Activated CD4-positive, alpha-beta T cell treated with anti-CD3 and anti-CD28 coated beads for 36 hours (primary cell): Measurements from ENCODE around the gene NME1. TPM values are rescaled to one million over a fixed set of nuclear protein-coding genes. Genes with fewer than 3 reads are reported as not detected.

ENCODE experiments used
- ATAC-seq: fragments of 200-7000 bp; cut with Tn5 transposase; one replicate; pipeline ENCODE4 v1.10.0; 2021; ENCODE audit warnings: mild to moderate bottlenecking, moderate library complexity
- CTCF ChIA-PET: fragments of 350-600 bp; sonication (Branson Sonifier 250); formaldehyde crosslinking; loops from one replicate; lab custom pipeline; 2021; ENCODE audit warnings: antibody characterized with exemption; lab: Charles Lee
- POLR2A ChIA-PET: fragments of 350-600 bp; sonication (Branson Sonifier 250); formaldehyde crosslinking; loops from one replicate; lab custom pipeline; 2021; ENCODE audit warnings: antibody characterized with exemption, inconsistent platforms; lab: Charles Lee
- DNase-seq: peaks from one replicate; pipeline ENCODE4 v3.0.0-alpha.2; 2020
- H3K27ac Mint-ChIP-seq: one replicate; pipeline ENCODE4 v1.8.0; 2021; ENCODE audit warnings: mixed read lengths
- H3K27me3 Mint-ChIP-seq: one replicate; pipeline ENCODE4 v1.8.0; 2021; ENCODE audit warnings: mixed read lengths
- H3K36me3 Mint-ChIP-seq: one replicate; pipeline ENCODE4 v1.8.0; 2021; ENCODE audit warnings: low read depth, mixed read lengths
- H3K4me1 Mint-ChIP-seq: one replicate; pipeline ENCODE4 v1.8.0; 2021; ENCODE audit warnings: mixed read lengths
- H3K4me3 Mint-ChIP-seq: one replicate; pipeline ENCODE4 v1.8.0; 2021; ENCODE audit warnings: mild to moderate bottlenecking, moderate library complexity, mixed read lengths
- H3K9me3 Mint-ChIP-seq: one replicate; pipeline ENCODE4 v1.8.0; 2021; ENCODE audit warnings: low read depth, mixed read lengths
- intact Hi-C, 2 experiments: fragments of 100-400 bp; cut with DNase I in 1 of 2; cut with micrococcal nuclease in 1 of 2; formaldehyde crosslinking; loops; one replicate each; pipeline versions ENCODE4 v1.14.2 to v1.15.1; 2022 to 2024; cut with DNase I, micrococcal nuclease
- total RNA-seq, 2 experiments: library from RNA; stranded (reverse); gene quantifications; one replicate each; pipeline ENCODE4 v1.2.3, GENCODE V29; 2021

The NME1 gene
- total RNA-seq, 2 experiments from 2014 or later = 293 to 310 TPM

DNA sequence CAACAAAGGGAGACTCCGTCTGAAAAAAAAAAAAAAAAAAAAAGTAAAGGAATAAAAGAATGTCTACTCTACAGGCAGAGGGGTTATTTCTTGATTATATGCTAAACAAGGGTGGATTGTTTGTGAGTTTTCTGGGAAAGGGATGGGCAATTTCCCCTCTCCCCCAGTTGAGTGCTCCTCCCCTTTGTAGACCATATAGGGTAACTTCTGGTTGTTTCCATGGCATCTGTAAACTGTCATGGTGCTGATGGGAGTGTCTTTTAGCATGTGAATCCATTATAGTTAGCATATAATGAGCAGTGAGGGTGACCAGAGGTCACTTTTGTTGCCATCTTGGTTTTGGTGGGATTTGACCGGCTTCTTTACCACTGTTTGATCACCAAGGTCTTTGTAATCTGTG is 4.2 kb upstream of the NME1 start:
- intact Hi-C loops = no loop called here
- ChIA-PET CTCF (interaction anchor here (1.7 kb wide), 1 partner anchor 149 kb away, joined by 4 read pairs; no protein-coding TSS in a partner anchor), POLR2A (no interaction called here)
- no peaks in the 10 kb centered on the region for H3K36me3 Mint-ChIP-seq
- H3K27ac Mint-ChIP-seq = no peak overlapping the region
- DNase-seq = no peak
- no peak overlapping the region for H3K4me3 Mint-ChIP-seq
- H3K27me3 Mint-ChIP-seq = no peaks in the 10 kb centered on the region
- H3K4me1 Mint-ChIP-seq = peaks cover 20% of the 10 kb centered on the region
- no peaks in the 10 kb centered on the region for H3K9me3 Mint-ChIP-seq
- ATAC-seq = no peak

DNA sequence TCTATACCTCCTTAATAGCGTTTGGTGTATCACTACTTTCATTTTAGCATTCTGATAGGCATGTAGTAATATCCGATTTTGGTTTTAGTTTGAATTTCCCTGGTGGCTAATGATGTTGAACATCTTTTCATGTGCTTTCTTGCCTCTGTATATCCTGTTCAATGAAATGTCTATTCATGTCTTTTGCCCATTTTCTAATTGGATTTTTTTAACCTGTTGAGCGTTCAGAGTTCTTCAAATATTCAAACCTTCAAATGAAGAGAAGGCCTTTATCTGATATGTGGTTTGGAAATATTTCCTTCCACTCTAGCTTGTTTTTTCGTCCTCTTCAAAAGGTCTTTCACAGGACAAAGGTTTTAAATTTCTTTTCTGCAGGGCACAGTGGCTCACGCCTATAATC is 2.4 kb upstream of the NME1 start:
- no peak for ATAC-seq
- Mint-ChIP-seq H3K27ac (no peak overlapping the region), H3K27me3 (no peaks in the 10 kb centered on the region), H3K9me3 (no peaks in the 10 kb centered on the region), H3K4me3 (no peak overlapping the region), H3K4me1 (peaks cover 20% of the 10 kb centered on the region), H3K36me3 (peaks cover 7% of the 10 kb centered on the region)
- intact Hi-C loops = loop anchor here in 1 of 2 experiments (5.0 to 10.0 kb wide), 2 partner anchors 369 to 606 kb away; partner anchors contain the start of gene SPATA20
- POLR2A ChIA-PET = no interaction called here
- CTCF ChIA-PET = interaction anchor here (1.1 kb wide), 1 partner anchor 150 kb away, joined by 3 read pairs; no protein-coding TSS in a partner anchor
- no peak for DNase-seq

DNA sequence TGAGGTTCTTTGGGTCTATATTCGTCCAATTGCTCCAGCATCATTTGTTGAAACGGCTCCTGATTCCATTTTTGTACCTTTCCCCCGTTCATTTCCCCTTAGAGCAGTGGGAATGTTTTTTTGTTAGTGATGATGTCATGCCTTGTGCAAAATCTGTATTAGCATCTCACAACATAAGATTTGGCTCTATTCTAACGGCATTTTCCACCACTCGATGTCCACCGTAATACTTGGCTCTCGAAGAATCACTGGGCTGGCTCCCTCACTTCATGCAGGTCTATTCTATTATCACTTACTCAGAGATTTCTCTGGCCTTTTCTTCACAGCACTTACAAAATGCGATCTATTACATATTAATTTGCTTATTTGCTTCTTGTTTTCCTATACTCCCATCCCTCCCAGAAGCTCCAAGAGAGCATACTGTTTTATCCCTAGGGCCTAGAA is 571 bp upstream of the NME1 start:
- no peak for DNase-seq

DNA sequence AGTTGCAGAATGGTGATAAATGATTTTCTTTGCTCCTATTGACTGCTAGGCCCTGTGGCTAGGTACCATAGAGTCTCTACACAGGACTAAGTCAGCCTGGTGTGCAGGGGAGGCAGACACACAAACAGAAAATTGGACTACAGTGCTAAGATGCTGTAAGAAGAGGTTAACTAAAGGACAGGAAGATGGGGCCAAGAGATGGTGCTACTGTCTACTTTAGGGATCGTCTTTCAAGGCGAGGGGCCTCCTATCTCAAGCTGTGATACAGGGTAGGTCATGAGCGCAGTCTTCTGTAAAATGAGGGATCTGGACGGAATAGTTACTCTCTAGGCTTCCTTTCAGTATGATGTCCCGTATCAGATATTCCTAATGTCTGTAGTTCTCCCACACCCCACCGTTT is 817 bp downstream of the NME1 start:
- intact Hi-C loops = loop anchor here in 1 of 2 experiments (5.0 to 10.0 kb wide), 2 partner anchors 372 to 609 kb away; partner anchors contain the start of gene SPATA20
- ChIA-PET POLR2A (interaction anchor here (3.8 kb wide), 1 partner anchor 11 kb away, joined by 23 read pairs; the partner anchor contains the start of gene NME2), CTCF (interaction anchor here (0.6 to 1.8 kb wide), 3 partner anchors 9 to 194 kb away, joined by 3 to 15 read pairs (median 4); no protein-coding TSS in a partner anchor)
- H3K9me3 Mint-ChIP-seq = no peaks in the 10 kb centered on the region
- no peaks in the 10 kb centered on the region for H3K27me3 Mint-ChIP-seq
- no peak for ATAC-seq
- H3K27ac Mint-ChIP-seq = no peak overlapping the region
- H3K4me1 Mint-ChIP-seq = peaks cover 10% of the 10 kb centered on the region
- no peak for DNase-seq
- H3K4me3 Mint-ChIP-seq = no peak overlapping the region
- H3K36me3 Mint-ChIP-seq = peaks cover 33% of the 10 kb centered on the region

More for the DNA sequence above, 571 bp upstream of the NME1 start:
- ChIA-PET POLR2A (interaction anchor here (0.7 to 3.8 kb wide), 5 partner anchors 10 to 286 kb away, joined by 3 to 23 read pairs (median 7); partner anchors contain the start of genes NME2 and TOB1), CTCF (interaction anchor here (0.7 to 1.8 kb wide), 20 partner anchors 10 to 389 kb away, joined by 3 to 47 read pairs (median 5); partner anchors contain the start of genes NME2 and SPAG9)
- Mint-ChIP-seq H3K27me3 (no peaks in the 10 kb centered on the region), H3K9me3 (no peaks in the 10 kb centered on the region), H3K27ac (no peak overlapping the region), H3K4me1 (peaks cover 10% of the 10 kb centered on the region), H3K36me3 (peaks cover 23% of the 10 kb centered on the region), H3K4me3 (no peak overlapping the region)
- intact Hi-C loops = loop anchor here (1.0 to 10.0 kb wide), 10 partner anchors 14 to 608 kb away; partner anchors contain the start of genes MBTD1 (in 2 of the 2), NME2 (in 2 of the 2), UTP18 (in 2 of the 2) and ANKRD40 (in 1 of the 2)
- no peak for ATAC-seq

DNA sequence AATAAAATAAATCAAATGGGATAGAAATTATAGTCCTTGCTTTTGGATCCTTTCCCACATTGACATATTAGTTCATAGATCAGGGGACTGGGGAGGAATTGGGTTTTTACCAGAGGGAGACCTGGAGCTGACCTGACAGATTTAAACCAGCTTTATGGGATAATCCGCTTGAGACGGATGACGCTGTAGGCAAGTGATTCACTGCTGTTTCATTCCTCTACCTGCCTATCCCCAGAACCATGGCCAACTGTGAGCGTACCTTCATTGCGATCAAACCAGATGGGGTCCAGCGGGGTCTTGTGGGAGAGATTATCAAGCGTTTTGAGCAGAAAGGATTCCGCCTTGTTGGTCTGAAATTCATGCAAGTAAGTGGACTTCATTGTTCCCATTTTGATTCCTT is 2.1 kb downstream of the NME1 start:
- ATAC-seq (no peak), DNase-seq (no peak)
- H3K9me3 Mint-ChIP-seq = no peaks in the 10 kb centered on the region
- intact Hi-C loops = loop anchor here in 1 of 2 experiments (10.0 kb wide), 1 partner anchor 611 kb away; the partner anchor contains the start of gene SPATA20
- H3K36me3 Mint-ChIP-seq = peaks cover 42% of the 10 kb centered on the region
- CTCF ChIA-PET = interaction anchor here (0.7 to 1.4 kb wide), 4 partner anchors 9 to 155 kb away, joined by 3 to 5 read pairs (median 4); partner anchors contain the start of gene SPAG9
- H3K4me3 Mint-ChIP-seq = peak overlapping the region; percentile 28
- H3K27me3 Mint-ChIP-seq = no peaks in the 10 kb centered on the region
- H3K4me1 Mint-ChIP-seq = peaks cover 10% of the 10 kb centered on the region
- H3K27ac Mint-ChIP-seq = peak overlapping the region; percentile 19
- POLR2A ChIA-PET = interaction anchor here (0.7 to 3.8 kb wide), 2 partner anchors 10 to 288 kb away, joined by 3 to 23 read pairs; partner anchors contain the start of gene NME2

DNA sequence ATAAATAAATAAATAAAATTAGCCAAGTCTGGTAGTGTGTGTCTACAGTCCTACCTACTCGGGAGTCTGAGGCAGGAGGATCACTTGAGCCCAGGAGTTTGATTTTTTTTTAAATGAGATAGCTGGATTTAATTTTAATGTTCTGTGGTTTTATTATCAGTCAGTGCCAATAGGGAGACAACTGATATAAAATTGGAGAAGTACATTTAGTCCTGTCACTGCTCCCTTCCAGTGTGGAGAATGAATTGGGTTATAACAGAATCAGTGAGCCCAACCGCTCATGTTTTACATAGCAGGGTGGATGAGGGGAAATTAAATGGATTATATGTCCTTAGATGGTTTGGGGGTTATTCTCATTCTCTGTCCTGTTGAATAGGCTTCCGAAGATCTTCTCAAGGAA is 6.2 kb downstream of the NME1 start:
- Mint-ChIP-seq H3K27ac (no peak overlapping the region), H3K4me3 (no peak overlapping the region), H3K36me3 (peaks cover 72% of the 10 kb centered on the region), H3K4me1 (peaks cover 10% of the 10 kb centered on the region), H3K9me3 (no peaks in the 10 kb centered on the region), H3K27me3 (no peaks in the 10 kb centered on the region)
- no peak for DNase-seq
- ATAC-seq = no peak
- POLR2A ChIA-PET = no interaction called here
- CTCF ChIA-PET = interaction anchor here (0.6 to 1.9 kb wide), 3 partner anchors 22 to 342 kb away, joined by 3 to 12 read pairs (median 3); no protein-coding TSS in a partner anchor
- intact Hi-C loops = loop anchor here in 1 of 2 experiments (10.0 kb wide), 1 partner anchor 615 kb away; the partner anchor contains the start of gene SPATA20

DNA sequence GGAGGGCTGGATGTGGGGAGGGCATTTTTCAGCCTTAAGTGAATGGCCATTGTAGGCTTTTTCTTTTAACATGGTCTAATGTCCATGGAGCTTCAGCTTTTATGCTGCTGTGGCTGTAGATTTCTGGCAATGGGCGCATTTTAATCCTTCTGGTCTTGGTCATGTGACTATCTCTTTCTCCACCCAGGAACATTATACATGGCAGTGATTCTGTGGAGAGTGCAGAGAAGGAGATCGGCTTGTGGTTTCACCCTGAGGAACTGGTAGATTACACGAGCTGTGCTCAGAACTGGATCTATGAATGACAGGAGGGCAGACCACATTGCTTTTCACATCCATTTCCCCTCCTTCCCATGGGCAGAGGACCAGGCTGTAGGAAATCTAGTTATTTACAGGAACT is 8.2 kb downstream of the NME1 start:
- H3K27ac Mint-ChIP-seq = peak overlapping the region; percentile 1
- ChIA-PET CTCF (interaction anchor here (0.6 to 2.4 kb wide), 2 partner anchors 8 to 46 kb away, joined by 3 to 15 read pairs; partner anchors contain the start of gene NME1), POLR2A (interaction anchor here (0.7 to 2.6 kb wide), 2 partner anchors 8 to 121 kb away, joined by 4 to 15 read pairs; partner anchors contain the start of gene NME1)
- no peaks in the 10 kb centered on the region for H3K27me3 Mint-ChIP-seq
- H3K9me3 Mint-ChIP-seq = no peaks in the 10 kb centered on the region
- peaks cover 69% of the 10 kb centered on the region for H3K36me3 Mint-ChIP-seq
- intact Hi-C loops = no loop called here
- H3K4me3 Mint-ChIP-seq = no peak overlapping the region
- DNase-seq (no peak), ATAC-seq (no peak)
- peaks cover 21% of the 10 kb centered on the region for H3K4me1 Mint-ChIP-seq

DNA sequence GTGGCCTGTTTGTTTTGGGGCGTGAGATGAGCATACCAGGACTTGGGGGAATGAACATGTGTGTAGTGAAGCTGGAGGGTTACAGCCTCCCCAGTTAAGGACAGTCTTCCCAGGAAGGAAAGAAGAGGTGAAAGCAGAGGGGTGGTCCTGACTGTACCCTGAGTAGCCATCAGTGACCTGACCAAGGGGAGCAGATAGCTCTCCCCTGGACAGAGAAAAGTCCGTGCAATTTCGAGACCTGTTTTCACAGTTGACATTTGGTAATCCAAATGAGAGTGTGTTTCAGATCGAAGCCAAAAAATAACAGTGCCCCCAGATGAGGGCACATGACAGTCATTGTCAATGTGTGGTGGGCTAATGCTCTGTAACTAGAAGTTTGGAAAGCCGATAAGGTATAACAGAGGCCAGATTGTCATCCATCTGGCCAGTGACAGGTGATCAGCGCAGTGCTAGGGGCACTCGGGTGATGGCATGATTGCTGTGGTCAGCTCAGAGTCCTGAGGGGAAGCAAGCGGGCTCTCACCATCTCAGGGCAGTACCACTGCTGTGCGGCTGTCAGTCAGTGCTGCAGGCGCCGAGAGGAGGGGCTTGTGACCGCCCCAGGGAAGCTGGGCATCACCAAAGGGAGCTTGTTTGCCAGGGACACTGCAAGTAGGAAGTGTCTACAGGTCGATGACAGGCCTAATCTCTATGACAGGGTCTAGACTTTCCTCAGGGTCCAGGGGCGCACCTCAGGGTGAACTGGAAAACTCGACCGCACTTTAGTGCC is 11.7 kb downstream of the NME1 start:
- intact Hi-C loops = loop anchor here in 1 of 2 experiments (5.0 kb wide), 1 partner anchor 43 kb away; the partner anchor contains the start of gene SPAG9
- ChIA-PET POLR2A (interaction anchor here (0.6 to 2.7 kb wide), 2 partner anchors 10 to 90 kb away, joined by 7 to 23 read pairs; partner anchors contain the start of gene NME1), CTCF (interaction anchor here (0.9 to 2.3 kb wide), 5 partner anchors 10 to 165 kb away, joined by 3 to 8 read pairs (median 5); partner anchors contain the start of gene NME1)
- Mint-ChIP-seq H3K4me3 (peak overlapping the region; percentile 79), H3K36me3 (peaks cover 67% of the 10 kb centered on the region), H3K27ac (peak overlapping the region; percentile 95), H3K9me3 (no peaks in the 10 kb centered on the region), H3K4me1 (peaks cover 31% of the 10 kb centered on the region), H3K27me3 (no peaks in the 10 kb centered on the region)
- DNase-seq (no peak), ATAC-seq (no peak)

DNA sequence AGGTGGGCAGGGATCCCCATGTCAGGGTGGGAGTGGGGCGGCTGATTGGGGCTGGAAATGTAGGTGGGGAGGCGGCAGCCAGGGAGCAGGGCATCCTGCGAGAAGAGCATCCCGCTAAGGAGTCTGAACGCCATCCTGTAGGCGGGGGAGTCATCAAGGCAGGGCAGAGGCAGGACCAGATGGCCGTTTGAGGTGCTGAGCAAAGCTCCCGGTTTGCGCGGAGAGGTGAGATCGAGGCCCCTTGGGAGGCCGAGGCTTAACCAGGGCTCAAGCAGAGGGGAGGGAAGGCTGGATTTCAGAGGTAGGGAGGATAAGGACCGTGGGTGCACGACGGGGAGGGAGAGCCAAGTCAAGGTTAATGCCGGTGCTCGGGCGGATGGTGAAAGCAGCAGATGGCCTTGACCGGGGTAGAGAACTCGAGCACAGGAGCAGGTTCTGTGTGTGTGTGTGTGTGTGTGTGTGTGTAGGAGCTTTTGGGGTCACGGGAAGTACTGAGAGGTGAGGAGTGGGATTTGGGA is 12.4 kb downstream of the NME1 start:
- ChIA-PET POLR2A (interaction anchor here (0.6 to 2.7 kb wide), 2 partner anchors 11 to 89 kb away, joined by 7 to 23 read pairs; partner anchors contain the start of gene NME1), CTCF (interaction anchor here (0.9 to 2.3 kb wide), 4 partner anchors 8 to 166 kb away, joined by 3 to 8 read pairs (median 6); partner anchors contain the start of gene NME1)
- Mint-ChIP-seq H3K36me3 (peaks cover 64% of the 10 kb centered on the region), H3K4me1 (peaks cover 31% of the 10 kb centered on the region), H3K27ac (peak overlapping the region; percentile 95), H3K27me3 (no peaks in the 10 kb centered on the region), H3K9me3 (no peaks in the 10 kb centered on the region), H3K4me3 (peak overlapping the region; percentile 79)
- intact Hi-C loops = loop anchor here (1.0 to 5.0 kb wide), 6 partner anchors 12 to 299 kb away; partner anchors contain the start of genes MBTD1 (in 2 of the 2), NME1 (in 2 of the 2), UTP18 (in 2 of the 2) and SPAG9 (in 1 of the 2)
- ATAC-seq (peak; percentile 40), DNase-seq (no peak)
